22Rv1 (cell line): ENCODE data around the gene HPS5.

Source experiments
- CTCF ChIP-seq: fragments of 450-650 bp; IDR thresholded peaks from 2 replicates; pipeline ENCODE4 v1.5.1; 2017; ENCODE audit warnings: mild to moderate bottlenecking
- ZFX ChIP-seq: fragments of 450-650 bp; IDR thresholded peaks from 2 replicates; pipeline ENCODE4 v1.6.1; 2017; ENCODE audit warnings: antibody characterized with exemption, borderline replicate concordance

GRCh38 chr11:18322818-18323570 is 1.1 kb upstream of the HPS5 start:
- TF ChIP-seq CTCF (no peak), ZFX (no peak)
